H1 (cell line): Measurements from ENCODE around the gene NUDCD2. TPM values are rescaled to one million over a fixed set of nuclear protein-coding genes. Genes with fewer than 3 reads are reported as not detected.

Experiments used
- CTCF ChIA-PET: fragments of 300-600 bp; sonication (Branson Sonifier 250); formaldehyde crosslinking; loops from one replicate; lab custom pipeline; 2021; ENCODE audit not compliant: partially characterized antibody; lab: Charles Lee
- POLR2A ChIA-PET: fragments of 300-600 bp; sonication (Branson Sonifier 250); formaldehyde crosslinking; loops from one replicate; lab custom pipeline; 2021; ENCODE audit warnings: inconsistent platforms; ENCODE audit not compliant: partially characterized antibody; lab: Charles Lee
- DNase-seq, 2 experiments: peaks; one replicate each; pipeline versions ENCODE4 v3.0.0 to v3.0.0-alpha.2; 2010 to 2022; ENCODE audit warnings: low spot score in 2 of 2, low read depth in 1 of 2, mixed read lengths in 1 of 2
- FAIRE-seq: peaks from 2 replicates; lab custom pipeline; 2011; peaks lifted over from hg19 to GRCh38; lab: Jason Lieb, UNC
- H2AFZ ChIP-seq: 2 replicates; pipeline ENCODE4 v1.8.1; 2012; ENCODE audit warnings: low read length, inconsistent platforms
- H2AK5ac ChIP-seq: 2 replicates; pipeline ENCODE4 v1.6.1; 2013; ENCODE audit warnings: low read depth, low read length
- H2BK120ac ChIP-seq: replicated peaks from 2 replicates; pipeline ENCODE3; 2013; ENCODE audit warnings: low read depth, low read length, inconsistent platforms
- H2BK12ac ChIP-seq: 2 replicates; pipeline ENCODE4 v1.6.1; 2013; ENCODE audit warnings: low read depth, low read length
- H2BK15ac ChIP-seq: 2 replicates; pipeline ENCODE4 v1.6.1; 2013; ENCODE audit warnings: low read length
- H2BK20ac ChIP-seq: 2 replicates; pipeline ENCODE4 v1.6.1; 2013; ENCODE audit warnings: low read length
- H2BK5ac ChIP-seq: 2 replicates; pipeline ENCODE4 v1.6.1; 2013; ENCODE audit warnings: low read depth, low read length
- H3K14ac ChIP-seq: 2 replicates; pipeline ENCODE4 v1.6.1; 2013; ENCODE audit warnings: inconsistent platforms; ENCODE audit not compliant: insufficient read length
- H3K18ac ChIP-seq: 2 replicates; pipeline ENCODE4 v1.6.1; 2013; ENCODE audit warnings: low read length; ENCODE audit errors: extremely low read depth
- H3K23ac ChIP-seq: 2 replicates; pipeline ENCODE4 v1.6.1; 2013; ENCODE audit warnings: inconsistent platforms; ENCODE audit not compliant: insufficient read length
- H3K23me2 ChIP-seq: 2 replicates; pipeline ENCODE4 v1.6.1; 2013; ENCODE audit warnings: low read depth, low read length
- H3K27ac ChIP-seq: 2 replicates; pipeline ENCODE4 v1.6.1; 2011; ENCODE audit warnings: low read depth, low read length, inconsistent platforms
- H3K27me3 ChIP-seq, 4 experiments: replicated peaks in 1 of 4; 1 replicate in 1 of 4; 2 replicates in 3 of 4; pipeline versions ENCODE4 v1.6.1 to v1.8.1; 2011 to 2013; ENCODE audit warnings: low read length in 3 of 4, mild to moderate bottlenecking in 3 of 4, inconsistent platforms in 2 of 4, mixed read lengths in 2 of 4, moderate library complexity in 1 of 4; ENCODE audit not compliant: control insufficient read depth in 3 of 4, insufficient read depth in 3 of 4; ENCODE audit errors: extremely low read depth in 1 of 4
- H3K36me3 ChIP-seq, 4 experiments: 2 replicates each; pipeline versions ENCODE4 v1.6.1 to v1.8.1; 2011 to 2013; ENCODE audit warnings: mild to moderate bottlenecking in 4 of 4, low read length in 3 of 4, moderate library complexity in 2 of 4, control low read depth in 1 of 4, inconsistent platforms in 1 of 4; ENCODE audit not compliant: insufficient read depth in 4 of 4, control insufficient read depth in 2 of 4
- H3K4ac ChIP-seq: replicated peaks from 2 replicates; pipeline ENCODE3; 2013; ENCODE audit warnings: low read length, low read depth, mixed read lengths, inconsistent platforms; ENCODE audit not compliant: insufficient read length
- H3K4me1 ChIP-seq, 4 experiments: replicated peaks in 1 of 4; 1 replicate in 1 of 4; 2 replicates in 3 of 4; pipeline versions ENCODE4 v1.6.1 to v1.8.1; 2011 to 2013; ENCODE audit warnings: low read length in 3 of 4, inconsistent platforms in 2 of 4, mixed read lengths in 1 of 4; ENCODE audit not compliant: insufficient read depth in 4 of 4, control insufficient read depth in 3 of 4
- H3K4me2 ChIP-seq, 2 experiments: 2 replicates each; pipeline versions ENCODE4 v1.6.1 to v1.8.1; 2011 to 2013; ENCODE audit warnings: low read depth in 2 of 2, low read length in 2 of 2, control low read depth in 1 of 2, inconsistent platforms in 1 of 2, mild to moderate bottlenecking in 1 of 2; ENCODE audit not compliant: insufficient read depth in 1 of 2
- H3K4me3 ChIP-seq, 4 experiments: fragments of 200-600, 300-600 bp in 1 of 4; sonication (generic), shearing (Covaris generic), sonication (Bioruptor Twin) in 1 of 4; 2 replicates each; pipeline versions ENCODE4 v1.5.1 to v1.8.1; 2011 to 2016; ENCODE audit warnings: low read length in 4 of 4, low read depth in 3 of 4, control low read depth in 2 of 4, inconsistent platforms in 2 of 4, mild to moderate bottlenecking in 2 of 4, mixed read lengths in 1 of 4, moderate library complexity in 1 of 4; ENCODE audit not compliant: insufficient read depth in 2 of 4; ENCODE audit errors: extremely low read depth in 1 of 4
- H3K56ac ChIP-seq: replicated peaks from 2 replicates; pipeline ENCODE3; 2013; ENCODE audit warnings: low read depth, mild to moderate bottlenecking, mixed read lengths, low read length, inconsistent platforms; ENCODE audit not compliant: insufficient read length
- H3K79me1 ChIP-seq: 2 replicates; pipeline ENCODE4 v1.6.1; 2013; ENCODE audit warnings: low read depth, low read length, control low read depth
- H3K79me2 ChIP-seq, 2 experiments: 2 replicates each; pipeline versions ENCODE4 v1.6.1 to v1.8.1; 2012 to 2013; ENCODE audit warnings: low read length in 2 of 2, mild to moderate bottlenecking in 2 of 2, inconsistent platforms in 1 of 2; ENCODE audit not compliant: insufficient read depth in 2 of 2, control insufficient read depth in 1 of 2
- H3K9ac ChIP-seq, 4 experiments: replicated peaks in 1 of 4; 1 replicate in 1 of 4; 2 replicates in 3 of 4; pipeline versions ENCODE4 v1.6.1 to v1.8.1; 2011 to 2013; ENCODE audit warnings: low read depth in 3 of 4, low read length in 3 of 4, control low read depth in 2 of 4, mild to moderate bottlenecking in 2 of 4, moderate library complexity in 2 of 4, inconsistent platforms in 1 of 4; ENCODE audit errors: extremely low read depth in 1 of 4
- H3K9me3 ChIP-seq, 2 experiments: 2 replicates each; pipeline versions ENCODE4 v1.6.1 to v1.8.1; 2012 to 2013; ENCODE audit warnings: mild to moderate bottlenecking in 2 of 2, moderate library complexity in 2 of 2, control low read depth in 1 of 2, inconsistent platforms in 1 of 2, low read depth in 1 of 2, low read length in 1 of 2, mixed read lengths in 1 of 2; ENCODE audit not compliant: insufficient read depth in 2 of 2
- H4K20me1 ChIP-seq, 2 experiments: replicated peaks in 1 of 2; 2 replicates each; pipeline versions ENCODE3 to v1.8.1; 2011 to 2013; ENCODE audit warnings: inconsistent platforms in 2 of 2, low read length in 2 of 2, mild to moderate bottlenecking in 1 of 2; ENCODE audit not compliant: insufficient read depth in 2 of 2, control insufficient read depth in 1 of 2
- H4K5ac ChIP-seq: 2 replicates; pipeline ENCODE4 v1.6.1; 2013; ENCODE audit warnings: low read length, low read depth, mixed read lengths, inconsistent platforms; ENCODE audit not compliant: insufficient read length
- H4K8ac ChIP-seq: 2 replicates; pipeline ENCODE4 v1.8.0; 2013; ENCODE audit warnings: mild to moderate bottlenecking, moderate library complexity, low read length, inconsistent platforms; ENCODE audit not compliant: insufficient read depth; ENCODE audit errors: extremely low read depth
- H4K91ac ChIP-seq: replicated peaks from 2 replicates; pipeline ENCODE3; 2013; ENCODE audit warnings: low read length, mixed read lengths, inconsistent platforms; ENCODE audit not compliant: insufficient read length
- ASH2L ChIP-seq: fragments of 200-600, 300-600 bp; sonication (generic); IDR thresholded peaks from one replicate; pipeline ENCODE4 v1.7.1; 2017; ENCODE audit warnings: low read length
- CHD1 ChIP-seq: IDR thresholded peaks from 2 replicates; pipeline ENCODE4 v1.6.1; 2012; ENCODE audit warnings: low read depth, low read length, improper control_type of control experiment
- CHD2 ChIP-seq: IDR thresholded peaks from 2 replicates; pipeline ENCODE4 v1.6.1; 2012; ENCODE audit warnings: low read length, improper control_type of control experiment
- CREB1 ChIP-seq: IDR thresholded peaks from 2 replicates; pipeline ENCODE4 v1.6.1; 2012; ENCODE audit warnings: inconsistent platforms
- MAFK ChIP-seq: IDR thresholded peaks from 2 replicates; pipeline ENCODE4 v1.6.1; 2012; ENCODE audit warnings: low read depth, mild to moderate bottlenecking, improper control_type of control experiment, low read length
- RXRA ChIP-seq: IDR thresholded peaks from 2 replicates; pipeline ENCODE4 v1.6.1; 2011; ENCODE audit warnings: low read depth, mild to moderate bottlenecking, low read length, moderate library complexity; ENCODE audit not compliant: insufficient read depth
- SIX5 ChIP-seq: IDR thresholded peaks from 2 replicates; pipeline ENCODE4 v1.6.1; 2011; ENCODE audit warnings: mild to moderate bottlenecking, low read depth, low read length
- SUZ12 ChIP-seq: fragments of 200-600 bp; sonication (generic); IDR thresholded peaks from 2 replicates; pipeline ENCODE4 v1.6.1; 2012; ENCODE audit warnings: mild to moderate bottlenecking, inconsistent platforms, low read length, moderate library complexity, mixed read lengths
- WGBS, 2 experiments: shearing (Covaris generic) in 1 of 2; methylation state at CpG; one replicate each; pipeline versions ENCODE4 v1.1.6 to v1.1.7; 2013 to 2015; ENCODE audit warnings: low lambda C conversion rate in 2 of 2, mixed read lengths in 2 of 2, inconsistent platforms in 1 of 2, low coverage in 1 of 2, missing lambda C conversion rate in 1 of 2; ENCODE audit not compliant: insufficient replicate concordance in 2 of 2, insufficient coverage in 1 of 2, insufficient read length in 1 of 2; ENCODE audit errors: extremely low coverage in 1 of 2, missing lambda C conversion rate in 1 of 2; 5-methylcytosine and 5-hydroxymethylcytosine counted together
- polyA plus RNA-seq, 7 experiments: library from polyadenylated mRNA; depleted of rRNA in 3 of 7; stranded (reverse) in 5 of 7; unstranded in 2 of 7; fragments of >200 nt in 5 of 7; fragments of 200-250 nt in 2 of 7; gene quantifications; 1 replicate in 5 of 7; 2 replicates in 1 of 7; 4 replicates in 1 of 7; pipeline versions ENCODE4 v1.2.1 to v1.2.3, GENCODE V29; 2011 to 2013; ENCODE audit warnings: missing spikeins in 2 of 7, mixed read lengths in 2 of 7
- total RNA-seq: library from RNA; stranded (reverse); fragmentation: NEBNext Ultra II Directional; extraction: Animal tissue kit (Norgen Biotek cat#: 25700); gene quantifications from 2 replicates; pipeline ENCODE4 v1.2.1, GENCODE V29; 2021

Gene NUDCD2
- total and polyA plus RNA-seq, 2 of the 8 experiments (the other 6 are each of a cell fraction or from before 2014, with no cell fraction given): 12.2 to 59.5 TPM

DNA sequence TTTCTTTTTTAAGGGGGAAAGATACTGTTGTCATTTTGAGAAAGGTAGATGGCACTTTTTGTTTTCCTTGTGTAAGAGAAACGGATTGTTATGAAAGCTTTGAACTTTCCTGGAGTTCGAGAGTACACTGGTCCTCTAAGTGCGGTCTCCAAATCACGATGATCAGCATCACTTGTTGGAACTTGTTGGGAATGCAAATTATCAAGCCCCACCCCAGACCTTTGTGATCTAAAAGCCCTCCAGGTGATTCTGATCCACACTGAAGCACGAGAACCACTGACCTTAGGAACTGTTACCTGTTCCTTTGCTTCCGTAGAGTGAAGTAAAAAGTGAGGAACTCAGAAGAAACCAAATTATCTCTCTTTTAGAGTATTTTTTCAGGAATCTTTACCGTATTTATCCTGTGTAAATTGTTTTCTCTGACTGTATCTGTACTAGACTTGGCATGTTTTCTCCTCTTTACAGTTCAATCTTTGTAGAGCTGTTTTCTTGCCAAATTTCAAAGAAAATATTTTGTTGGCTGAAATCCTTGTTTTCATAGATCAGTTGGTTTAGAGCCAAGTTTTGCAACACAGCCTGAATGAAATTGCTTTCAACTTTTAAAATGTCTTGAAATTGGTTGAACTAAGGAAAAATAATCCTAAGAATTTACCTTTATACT, 49.5 kb upstream of the NUDCD2 start:
- Histone ChIP-seq H3K27me3 (no peaks in the 10 kb centered on the region), H2BK5ac (no peak overlapping the region), H3K79me2 (peaks cover 28 to 93% of the 10 kb centered on the region in 2 experiments), H3K27ac (no peak overlapping the region), H4K8ac (no peak overlapping the region), H2AFZ (no peak overlapping the region), H3K23me2 (peaks cover 10% of the 10 kb centered on the region), H3K36me3 (peaks cover 2 to 28% (median 24%) of the 10 kb centered on the region in 4 experiments), H3K23ac (no peak overlapping the region), H4K5ac (no peak overlapping the region), H3K14ac (no peak overlapping the region), H3K18ac (no peak overlapping the region), H3K4ac (no peak overlapping the region), H2BK120ac (no peak overlapping the region), H4K20me1 (peaks cover 19 to 34% of the 10 kb centered on the region in 2 experiments), H2BK20ac (no peak overlapping the region), H3K79me1 (no peaks in the 10 kb centered on the region), H2BK15ac (no peak overlapping the region), H2BK12ac (no peak overlapping the region), H3K9me3 (no peaks in the 10 kb centered on the region), H3K4me3 (peak overlapping the region in 1 of 4 experiments; percentile 31; a peak in 2 of 8 replicates), H3K9ac (no peak overlapping the region), H3K4me2 (peak overlapping the region; percentile 26 to 34; a peak in 3 of 4 replicates), H2AK5ac (no peak overlapping the region), H3K4me1 (peaks cover 0 to 4% (median 3%) of the 10 kb centered on the region in 4 experiments; a peak in 3 of 7 replicates), H3K56ac (no peak overlapping the region), H4K91ac (no peak overlapping the region)
- TF ChIP-seq CREB1 (no peak), MAFK (no peak), ASH2L (no peak), SIX5 (no peak), CHD2 (no peak), SUZ12 (no peak), RXRA (no peak), CHD1 (no peak)
- no peak for FAIRE-seq
- POLR2A ChIA-PET: interaction anchor here (1.0 to 2.5 kb wide), 5 partner anchors 9 to 72 kb away, joined by 3 to 12 read pairs (median 8); partner anchors contain the start of genes CCNG1, HMMR and NUDCD2
- WGBS, 2 experiments: 76% methylated on average over 7 of the region's 7 CpGs; no CpG with 5 or more reads in 1 of the 2 experiments
- DNase-seq: no peak
- CTCF ChIA-PET: interaction anchor here (0.7 to 1.4 kb wide), 3 partner anchors 20 to 70 kb away, joined by 3 to 4 read pairs (median 3); no protein-coding TSS in a partner anchor
